ENCODE data around the gene CC2D1A.

DNA sequence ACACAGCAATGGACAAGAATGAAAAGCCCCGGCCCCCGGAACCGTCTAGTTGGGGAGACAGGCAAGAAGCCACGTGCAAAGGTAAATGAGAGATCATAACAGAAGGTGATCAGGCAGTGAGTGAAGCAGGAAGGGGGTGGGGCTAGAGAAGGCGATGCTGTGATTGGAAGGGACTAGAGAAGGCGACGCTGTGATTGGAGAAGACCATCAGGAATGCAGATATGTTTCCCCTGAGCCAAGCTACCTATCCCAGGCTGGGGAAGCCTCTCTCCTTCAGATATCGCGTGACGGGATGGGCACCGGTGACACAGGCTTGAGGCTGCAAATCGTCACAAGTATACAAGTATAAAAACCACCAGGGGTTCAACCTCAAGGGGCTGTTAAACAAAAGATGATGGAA lies 68.1 kb downstream of the CC2D1A start:
- no peak for TF ChIP-seq CTCF (IDR thresholded peaks at IDR 0.05; ENCODE audit: low read length)
- TF ChIP-seq EZH2 (optimal IDR thresholded peaks at IDR 0.05; ENCODE audit: low read depth, low read length) = no peak

All from MM.1S (cell line).